Skeletal muscle cell (primary cell): ENCODE results near the gene EXOC4.

Experiments used
- DNase-seq: peaks from one replicate; pipeline ENCODE4 v3.0.0-alpha.2; 2010; ENCODE audit warnings: low read depth
- H3K4me3 ChIP-seq: 2 replicates; pipeline ENCODE4 v1.5.1; 2011; ENCODE audit warnings: low read depth, mild to moderate bottlenecking, control low read depth, low read length, moderate library complexity

The EXOC4 gene

DNA sequence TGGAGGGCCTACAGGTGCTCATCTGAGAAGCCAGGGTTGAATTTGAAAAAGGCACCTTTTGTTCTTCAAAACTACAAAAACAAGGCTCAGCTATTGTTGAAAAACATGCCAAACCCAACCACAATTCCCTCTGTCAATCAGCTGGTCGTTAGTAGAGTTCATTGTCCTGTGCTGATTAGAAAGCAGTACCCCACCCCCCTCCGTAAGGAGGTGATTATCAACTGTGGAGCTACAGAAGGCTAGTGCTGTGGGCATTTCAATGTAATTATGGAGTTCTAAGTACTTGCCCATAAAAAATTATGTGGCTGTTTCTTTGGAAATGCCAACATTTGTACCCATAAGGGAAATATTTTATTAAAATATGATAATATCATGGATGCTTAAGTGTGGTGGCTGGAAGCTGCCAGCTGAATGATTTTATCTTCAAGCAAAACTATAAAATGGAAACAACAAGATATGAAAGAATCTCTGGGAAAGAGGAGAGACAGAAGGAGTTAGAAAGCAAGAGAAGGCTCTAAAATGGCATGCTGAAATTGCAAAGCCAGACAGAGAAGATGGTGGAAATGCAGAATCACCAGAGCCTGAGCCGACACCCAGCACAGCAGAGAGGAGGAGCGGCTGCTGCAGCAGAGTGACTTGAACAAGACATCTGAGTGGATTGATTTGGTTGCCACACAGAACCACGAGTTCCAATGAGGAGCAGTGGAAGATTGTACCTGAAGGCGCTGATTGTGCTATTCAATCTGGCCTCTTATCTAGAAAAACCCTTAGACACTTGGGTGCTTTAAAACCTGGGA lies 694.8 kb downstream of the EXOC4 start:
- no peak overlapping the region for H3K4me3 ChIP-seq
- no peak for DNase-seq

DNA sequence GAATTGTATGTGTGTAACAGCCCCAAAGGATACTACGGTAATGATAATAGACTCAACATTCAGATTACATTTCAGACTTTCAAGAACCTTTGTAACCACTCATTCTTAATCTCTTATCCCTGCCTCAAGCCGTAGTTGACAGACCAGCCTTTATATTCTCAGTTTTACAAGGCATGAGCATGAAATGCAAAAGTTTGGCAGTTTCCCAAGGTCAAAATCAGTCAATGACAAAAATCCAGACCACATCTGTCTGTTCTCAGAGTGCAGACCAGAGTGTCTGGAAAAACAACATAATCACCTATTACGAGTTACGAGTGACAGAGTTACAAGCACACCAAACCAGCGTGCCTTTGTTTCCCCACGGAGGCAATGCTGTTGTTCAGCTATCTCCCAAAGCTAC lies 695.7 kb downstream of the EXOC4 start:
- no peak overlapping the region for H3K4me3 ChIP-seq
- no peak for DNase-seq

DNA sequence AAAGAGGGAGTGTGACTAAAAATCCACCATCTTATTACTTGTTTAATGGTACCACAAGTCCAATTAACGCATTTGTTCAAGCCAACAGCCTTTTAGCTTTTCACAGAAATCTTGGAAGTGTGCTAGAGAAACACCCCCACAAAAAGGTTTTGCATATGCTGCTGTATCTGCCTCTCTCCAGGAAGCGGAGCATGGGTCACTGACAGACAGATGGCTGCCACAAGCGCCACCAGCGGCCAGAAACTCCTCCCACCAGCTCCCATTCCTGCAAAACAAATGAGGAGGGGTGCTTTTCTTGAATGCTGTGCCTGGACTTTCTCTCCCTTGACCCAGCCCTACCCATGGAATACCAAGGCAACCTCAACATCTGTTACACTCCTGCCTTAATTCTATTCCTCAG lies 698.0 kb downstream of the EXOC4 start:
- no peak overlapping the region for H3K4me3 ChIP-seq
- DNase-seq = no peak

DNA sequence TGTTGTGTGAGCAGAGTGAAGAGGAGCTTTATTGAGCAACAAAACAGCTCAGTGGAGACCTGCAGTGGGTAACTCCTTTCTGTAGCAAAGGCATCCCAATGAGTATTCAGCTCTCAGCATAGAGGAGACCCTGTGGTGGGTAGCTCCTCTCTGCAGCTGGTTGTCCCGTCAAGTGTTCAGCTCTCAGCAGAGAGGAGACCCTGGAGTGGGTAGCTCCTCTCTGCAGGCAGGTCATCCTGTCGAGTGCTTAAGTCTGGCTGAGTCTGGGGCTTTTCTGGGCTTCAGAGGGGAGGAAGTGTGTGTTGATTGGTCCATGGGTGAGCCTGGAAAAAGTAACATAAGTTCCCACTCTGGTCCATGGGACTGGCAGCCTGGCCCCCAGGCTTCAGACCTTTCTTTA lies 702.3 kb downstream of the EXOC4 start:
- no peak overlapping the region for H3K4me3 ChIP-seq
- no peak for DNase-seq

DNA sequence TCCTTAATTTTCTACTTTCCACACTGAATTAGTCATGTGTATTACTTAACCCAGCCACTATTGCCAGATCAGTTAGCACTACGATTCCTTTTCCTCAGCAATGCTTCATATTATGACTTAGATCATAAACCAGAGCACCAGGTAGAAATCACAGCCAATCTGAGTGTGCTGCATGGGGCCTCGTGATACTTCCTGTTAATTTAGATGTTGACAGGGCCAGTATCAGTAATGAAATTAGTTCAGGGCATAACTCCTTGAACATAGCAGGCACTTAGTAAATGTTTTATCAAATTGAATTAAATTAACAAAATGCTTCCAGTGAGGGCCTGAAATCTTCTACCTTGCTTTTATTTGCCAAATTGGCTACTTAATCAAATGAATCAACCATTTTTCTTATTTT lies 705.0 kb downstream of the EXOC4 start:
- no peak for DNase-seq
- no peak overlapping the region for H3K4me3 ChIP-seq

DNA sequence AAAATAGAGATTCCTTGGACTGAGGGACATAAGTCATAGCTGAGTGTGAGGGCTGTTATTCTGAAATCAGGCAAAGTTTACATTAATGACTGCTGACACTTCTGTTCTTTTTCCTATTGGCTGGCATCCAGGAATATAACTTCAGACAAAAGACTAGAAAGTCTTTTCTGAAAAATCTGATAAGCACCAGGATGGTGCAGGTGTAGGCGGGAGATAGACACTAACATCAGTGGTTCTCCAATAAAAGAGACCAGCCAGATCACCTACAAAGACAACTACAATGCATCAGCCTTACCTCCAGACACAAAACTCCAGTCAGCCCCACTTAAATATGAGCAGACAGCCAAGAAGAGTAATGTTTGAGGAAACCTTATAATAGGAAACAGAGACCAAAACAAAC lies 705.9 kb downstream of the EXOC4 start:
- H3K4me3 ChIP-seq = no peak overlapping the region
- no peak for DNase-seq

DNA sequence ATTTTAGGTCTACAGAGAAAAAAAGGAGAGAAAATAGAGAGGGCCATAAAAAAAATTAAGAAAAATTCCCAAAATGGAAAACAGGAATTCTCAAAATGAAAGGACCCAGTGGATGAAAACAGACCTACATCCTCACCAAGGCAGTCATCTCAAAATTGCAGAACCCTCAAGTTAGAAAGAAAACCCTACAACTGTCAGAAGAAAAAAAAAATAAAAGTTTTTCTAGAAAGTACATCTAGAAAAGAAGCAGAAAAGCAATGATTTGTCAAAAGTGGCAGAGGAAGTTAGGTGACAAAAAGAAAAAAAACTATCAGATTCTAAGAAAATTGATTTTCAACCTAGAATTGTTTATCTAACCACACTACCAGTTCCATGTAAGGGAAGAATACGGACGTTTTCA lies 706.6 kb downstream of the EXOC4 start:
- H3K4me3 ChIP-seq = no peak overlapping the region
- no peak for DNase-seq

DNA sequence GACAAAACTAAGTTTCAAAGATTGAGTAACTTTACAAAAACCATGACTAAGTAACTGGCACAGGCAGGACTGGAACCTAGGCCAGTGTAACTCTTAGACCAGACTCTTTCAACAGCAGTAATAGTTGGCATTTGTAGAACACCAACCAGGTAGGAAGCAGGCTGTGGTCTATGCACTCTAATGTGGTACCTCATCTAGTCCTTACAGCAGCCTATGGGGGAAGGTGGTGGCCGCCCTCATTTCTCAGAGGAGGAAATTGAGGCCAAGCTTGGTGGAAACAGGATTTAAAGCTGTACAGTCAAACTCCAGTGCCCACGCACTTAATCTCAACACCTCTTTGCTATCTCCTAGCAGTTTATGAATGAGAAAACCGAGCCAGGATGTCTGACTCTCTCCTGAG lies 708.8 kb downstream of the EXOC4 start:
- no peak overlapping the region for H3K4me3 ChIP-seq
- DNase-seq = no peak

DNA sequence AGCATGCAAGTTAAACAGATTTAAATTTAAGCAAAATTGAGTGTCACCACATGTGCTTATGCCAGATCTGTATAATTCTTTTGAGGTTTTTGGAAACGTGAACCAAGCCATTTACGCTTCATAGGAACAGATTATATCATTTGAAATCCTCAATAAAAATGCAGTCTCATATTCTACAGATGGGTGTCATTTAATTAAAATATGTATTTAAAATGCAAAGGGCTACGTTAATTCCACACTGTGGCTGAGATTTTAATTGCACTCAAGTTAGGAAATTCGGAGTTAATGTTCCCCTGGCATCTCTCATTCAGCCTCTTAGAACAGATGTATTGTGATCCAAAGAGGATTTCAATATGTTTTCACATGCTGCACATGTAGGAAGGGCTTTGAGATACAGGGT lies 709.8 kb downstream of the EXOC4 start:
- H3K4me3 ChIP-seq = no peak overlapping the region
- no peak for DNase-seq

DNA sequence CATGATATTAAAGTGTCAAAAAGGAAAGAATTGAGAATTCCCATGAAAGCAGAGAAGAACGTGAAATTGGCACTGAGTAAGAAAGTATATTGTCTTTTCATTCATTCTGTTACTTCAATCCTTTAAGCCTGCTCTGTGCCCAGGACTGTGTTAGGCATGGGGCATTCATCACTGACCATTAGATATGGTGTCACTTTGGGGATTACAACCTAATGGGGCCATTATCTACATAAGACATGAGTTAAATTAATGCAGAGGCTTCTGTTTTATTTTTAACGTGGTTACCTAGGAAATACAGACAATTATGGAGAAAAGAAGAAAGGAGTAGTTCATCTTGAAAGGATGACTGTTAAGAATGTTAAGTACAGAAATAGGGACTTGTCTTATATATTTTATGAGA lies 710.8 kb downstream of the EXOC4 start:
- no peak for DNase-seq
- no peak overlapping the region for H3K4me3 ChIP-seq

DNA sequence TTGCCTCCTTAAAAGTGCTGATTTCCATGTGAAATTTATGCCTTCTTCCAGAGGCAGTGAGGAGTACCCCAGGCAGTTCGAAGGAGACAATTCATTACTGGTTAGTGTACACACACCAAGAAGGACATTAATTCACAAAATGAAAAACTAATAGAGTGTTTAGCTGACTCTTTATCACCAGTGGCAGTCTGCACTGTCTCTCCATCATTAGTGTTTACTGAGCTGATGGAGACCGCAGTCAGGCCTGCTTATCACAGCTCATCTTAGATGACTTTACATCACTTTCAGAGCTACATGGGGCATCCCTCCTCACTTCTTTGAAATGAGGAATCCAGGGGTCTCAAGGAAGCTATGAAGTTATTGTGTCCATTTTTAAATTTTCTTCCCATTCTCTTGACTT lies 718.7 kb downstream of the EXOC4 start:
- H3K4me3 ChIP-seq = no peak overlapping the region
- DNase-seq = no peak

DNA sequence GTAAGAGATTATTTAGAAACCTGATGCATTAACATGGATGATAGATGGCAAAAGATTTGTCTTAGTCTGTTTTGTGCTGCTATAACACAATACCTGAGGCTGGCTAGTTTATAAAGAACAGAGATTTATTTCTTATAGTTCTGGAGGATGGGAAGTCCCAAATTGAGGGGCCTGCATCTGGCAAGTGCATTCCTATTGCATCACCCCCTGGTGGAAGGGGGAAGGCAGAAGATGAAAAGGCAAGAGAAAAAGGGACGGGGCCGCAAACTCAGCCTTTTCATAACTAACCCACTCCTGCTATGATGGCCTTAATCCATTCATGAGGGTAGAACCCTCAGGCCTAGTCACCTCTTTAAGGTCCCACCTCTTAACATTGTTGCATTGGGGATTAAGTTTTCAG lies 720.8 kb downstream of the EXOC4 start:
- H3K4me3 ChIP-seq = no peak overlapping the region
- no peak for DNase-seq

DNA sequence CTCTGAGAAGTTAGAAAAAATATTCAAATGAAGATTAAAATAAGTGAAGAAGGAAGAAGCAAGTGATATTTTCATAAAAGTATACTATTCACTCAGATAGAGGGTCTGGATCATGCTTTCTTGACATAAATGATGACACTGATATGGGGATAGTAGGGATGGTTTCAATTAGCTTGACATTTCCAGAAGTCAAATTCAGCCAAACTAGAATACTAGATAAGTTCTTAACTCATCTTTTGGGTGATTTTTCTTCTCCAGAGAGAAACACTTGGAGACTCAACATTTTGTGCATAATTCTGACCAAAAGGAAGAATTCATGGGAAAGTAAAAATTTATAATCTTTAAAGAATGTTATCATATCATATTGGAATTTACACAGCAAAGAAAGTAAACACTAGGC lies 722.3 kb downstream of the EXOC4 start:
- DNase-seq = no peak
- no peak overlapping the region for H3K4me3 ChIP-seq

DNA sequence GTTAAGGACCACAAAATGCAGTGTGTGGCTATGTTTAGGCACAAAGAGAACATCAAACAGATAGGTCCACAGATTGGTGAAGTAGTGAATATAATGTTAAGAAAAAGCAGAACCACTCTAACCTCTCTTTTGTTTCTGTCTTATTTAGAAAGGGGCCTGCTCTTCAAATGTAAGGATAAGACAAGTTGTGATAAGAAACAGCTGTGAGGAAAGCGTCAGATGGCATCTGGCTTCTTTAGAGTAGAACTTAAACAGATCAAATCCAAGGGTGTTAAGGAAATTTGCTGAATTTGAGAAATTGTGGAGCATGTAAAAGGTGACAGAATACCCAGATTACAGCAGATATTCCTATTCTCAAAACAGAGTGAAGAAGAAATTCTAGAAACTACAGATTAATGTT lies 723.3 kb downstream of the EXOC4 start:
- H3K4me3 ChIP-seq = no peak overlapping the region
- DNase-seq = no peak

DNA sequence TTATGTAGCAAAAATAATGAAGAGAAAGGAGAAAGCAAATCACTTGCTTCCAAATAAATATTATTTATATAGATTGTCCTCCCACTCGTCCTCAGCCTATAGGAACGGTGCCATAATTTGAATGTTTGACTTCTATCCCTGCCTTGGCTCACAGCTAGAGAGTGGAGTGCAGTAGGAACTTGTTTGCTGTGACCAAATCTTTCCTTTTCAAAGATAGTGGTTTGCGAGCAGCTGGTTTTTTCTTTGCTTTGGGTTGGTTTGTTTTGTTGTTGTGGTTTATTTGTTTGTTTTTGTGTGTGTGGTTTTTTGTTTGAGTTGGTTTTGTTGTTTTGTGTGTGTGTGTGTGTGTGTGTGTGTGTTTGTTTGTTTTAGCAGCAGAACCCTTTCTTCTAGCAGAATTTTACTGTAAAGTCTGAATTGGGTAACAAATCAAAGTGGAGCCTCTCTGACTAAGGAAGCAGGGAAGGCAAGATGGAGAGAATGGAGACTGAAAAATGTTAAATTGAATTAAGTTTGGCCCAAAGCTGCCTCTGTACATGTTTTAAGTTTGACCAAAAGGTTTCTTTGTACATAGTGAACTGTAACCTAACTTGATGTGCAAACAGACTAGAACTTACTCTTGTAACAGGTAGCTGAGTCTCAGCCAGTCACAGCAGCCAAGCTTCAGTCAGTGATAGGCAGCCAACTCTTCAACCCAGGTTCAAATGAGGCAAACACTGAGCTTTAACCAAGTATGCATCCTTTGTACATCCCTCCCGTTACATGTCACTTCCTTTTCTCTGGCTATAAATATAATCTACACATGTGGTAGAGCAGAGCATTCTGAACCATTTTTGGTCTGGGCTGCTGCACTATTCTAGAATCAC lies 724.8 kb downstream of the EXOC4 start:
- no peak overlapping the region for H3K4me3 ChIP-seq
- DNase-seq = no peak

DNA sequence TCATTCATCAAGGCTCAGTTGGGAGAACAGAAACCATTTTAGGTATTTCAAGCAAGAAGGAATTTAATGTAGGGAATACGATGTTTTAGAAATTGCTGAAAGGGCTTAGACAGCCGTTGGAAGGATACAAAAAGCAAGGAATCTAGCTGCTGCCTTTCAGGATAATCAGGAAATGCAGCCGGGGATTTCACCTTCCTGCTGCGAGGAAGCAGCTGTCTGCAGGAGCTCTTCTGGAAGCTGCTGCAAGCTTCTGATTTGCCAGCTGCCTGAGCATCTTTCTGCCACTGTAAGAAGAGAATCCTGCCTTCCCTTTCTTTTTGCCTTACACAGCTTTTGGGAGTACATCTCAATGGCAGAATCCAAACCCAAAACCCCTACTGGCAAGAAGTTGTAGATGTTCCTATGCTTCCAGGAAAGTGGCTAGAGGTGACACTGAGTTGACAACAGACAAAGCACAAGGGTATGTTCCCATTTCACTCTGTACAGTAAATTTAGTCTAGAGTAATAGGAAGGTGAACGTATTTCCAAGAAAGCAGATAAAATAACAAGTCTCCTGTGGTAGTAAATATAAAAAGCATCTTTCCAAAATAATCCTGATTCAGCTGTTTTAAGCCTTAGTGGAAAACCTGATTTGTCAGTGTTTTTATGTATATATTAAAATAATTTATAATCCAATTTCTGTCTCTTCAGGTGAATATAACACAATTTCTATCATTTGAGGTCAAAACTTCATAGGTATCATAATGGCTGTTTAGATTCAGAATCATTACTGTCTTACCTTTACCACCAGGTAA lies 725.8 kb downstream of the EXOC4 start:
- no peak for DNase-seq
- H3K4me3 ChIP-seq = no peak overlapping the region

DNA sequence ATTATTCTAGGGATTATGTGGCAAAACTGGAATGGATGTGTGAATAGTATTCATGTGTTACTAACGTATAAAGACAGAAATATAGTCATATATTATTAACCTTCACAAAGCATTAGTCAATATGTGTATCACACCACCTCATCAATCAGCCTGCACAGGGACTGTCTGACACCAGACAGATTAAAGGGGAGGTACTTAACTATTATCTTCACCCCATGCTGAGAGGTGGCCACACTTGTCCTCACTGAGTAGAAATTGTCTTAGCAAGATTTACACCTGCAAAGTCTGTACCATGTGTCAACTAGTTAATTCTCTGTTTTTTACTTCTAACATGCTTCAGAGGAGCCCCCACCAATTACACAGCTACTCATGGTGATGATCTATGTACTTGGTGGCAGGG lies 727.9 kb downstream of the EXOC4 start:
- no peak for DNase-seq
- H3K4me3 ChIP-seq = no peak overlapping the region

DNA sequence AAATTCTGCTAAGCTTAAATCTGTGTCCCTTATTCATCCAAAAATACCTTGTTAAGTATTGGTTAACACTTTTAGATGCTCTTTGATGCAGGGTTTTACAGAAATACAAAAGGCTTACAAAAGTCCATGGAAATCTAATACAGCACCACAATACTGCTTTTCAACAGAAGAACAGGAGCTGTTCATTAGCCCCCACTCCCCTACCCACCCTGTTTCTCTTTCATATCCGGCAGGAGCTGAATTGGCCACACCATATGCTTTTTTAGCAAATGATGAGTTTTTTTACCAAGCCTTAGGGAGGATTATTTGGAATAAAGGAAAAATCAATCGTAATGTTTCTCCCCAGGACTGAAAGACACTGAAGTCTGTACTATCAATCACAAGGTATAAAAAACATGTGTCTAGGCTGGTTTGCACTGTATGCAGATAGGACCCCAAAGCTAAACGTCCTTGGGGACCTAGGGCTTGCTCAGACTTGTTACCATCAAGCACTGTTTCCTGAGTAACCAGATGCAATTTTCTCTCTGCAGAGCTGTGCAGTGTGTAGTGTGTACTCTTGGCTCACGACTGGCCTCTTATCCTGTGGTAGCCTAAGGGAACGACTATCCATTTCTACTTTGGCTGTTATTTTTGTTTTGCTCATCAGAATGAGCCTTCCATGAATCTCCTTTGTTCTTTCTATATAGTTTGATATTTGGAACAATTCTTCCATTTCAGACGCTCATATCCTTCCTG lies 731.0 kb downstream of the EXOC4 start:
- H3K4me3 ChIP-seq = no peak overlapping the region
- DNase-seq = no peak

DNA sequence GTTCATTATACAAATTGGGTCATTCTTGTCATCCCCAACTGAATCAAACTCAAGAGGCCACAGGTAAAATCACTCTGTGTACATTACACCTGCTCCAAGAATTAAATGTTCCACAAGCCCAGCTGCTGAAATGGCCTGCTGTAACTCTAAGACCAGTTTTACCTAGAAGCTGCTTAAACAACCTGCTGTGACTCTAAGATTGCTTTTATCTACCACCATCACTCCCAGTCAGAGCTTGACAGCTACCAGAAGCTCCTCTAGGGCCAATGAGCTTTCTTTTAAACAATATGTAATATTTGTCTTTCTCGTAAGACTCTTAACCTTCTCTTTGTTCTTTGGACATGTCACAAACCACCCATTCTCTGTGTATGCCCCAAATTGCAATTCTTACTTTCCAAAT lies 732.4 kb downstream of the EXOC4 start:
- no peak for DNase-seq
- no peak overlapping the region for H3K4me3 ChIP-seq

DNA sequence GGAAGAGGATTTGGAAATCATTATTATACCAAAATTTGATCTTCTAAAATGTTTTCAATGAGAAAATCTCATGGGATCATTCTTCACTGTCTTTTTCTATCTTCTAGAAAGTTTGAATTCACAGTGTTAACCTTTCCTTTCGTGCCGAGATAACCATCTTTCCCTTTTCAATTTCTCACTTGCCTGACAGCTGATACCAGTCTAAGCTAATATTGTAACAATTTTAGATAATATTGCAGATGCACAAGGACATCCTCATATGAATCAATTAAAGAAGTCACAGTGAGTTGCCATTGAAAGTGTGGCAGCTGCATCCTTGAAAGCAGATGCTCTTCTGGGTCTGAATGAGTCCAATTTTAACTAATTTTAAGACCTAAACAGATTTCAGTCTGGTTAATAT lies 734.7 kb downstream of the EXOC4 start:
- no peak overlapping the region for H3K4me3 ChIP-seq
- DNase-seq = no peak
